Activated CD8-positive, alpha-beta memory T cell treated with anti-CD3 and anti-CD28 coated beads for 24 hours (primary cell): Measurements from ENCODE around the gene LRRC40.

ENCODE experiments used
- DNase-seq: peaks from one replicate; pipeline ENCODE4 v3.0.0-alpha.2; 2020

Gene LRRC40

DNA sequence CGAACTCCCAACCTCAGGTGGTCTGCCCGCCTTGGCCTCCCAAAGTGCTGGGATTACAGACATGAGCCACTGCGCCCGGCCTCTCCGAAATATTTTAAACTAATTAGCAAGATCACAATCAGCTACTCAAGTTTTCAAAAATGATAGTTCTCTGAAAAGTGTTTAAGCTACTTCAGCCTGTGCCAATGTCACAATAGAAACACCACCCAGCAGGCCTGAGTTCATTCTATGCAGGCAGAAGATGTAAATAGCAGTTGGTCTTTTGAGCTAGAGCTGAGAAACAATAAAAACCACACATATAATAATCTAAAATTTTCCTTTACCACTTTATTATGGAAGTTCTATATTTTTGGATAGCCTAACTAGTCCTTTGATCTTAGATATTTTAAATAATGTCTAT is 96.1 kb downstream of the LRRC40 start:
- DNase-seq = no peak

DNA sequence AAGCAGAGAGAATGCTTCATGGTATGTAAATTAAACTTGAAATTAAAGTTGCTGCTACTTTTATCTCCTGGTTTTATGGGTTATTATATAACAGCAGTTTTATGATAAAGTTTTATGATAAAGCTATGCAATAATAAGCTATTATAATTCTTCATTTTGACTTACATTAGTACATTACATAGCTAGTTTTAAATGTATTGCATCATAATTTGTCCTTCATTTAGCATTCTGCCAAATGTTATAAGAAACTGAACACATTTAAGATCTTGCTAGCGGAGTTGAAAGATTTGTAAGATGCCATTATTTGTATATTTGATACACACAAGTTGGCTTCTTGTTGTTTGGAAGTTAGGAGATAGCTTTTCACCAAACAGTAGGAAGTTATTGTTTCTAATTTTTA is 101.6 kb downstream of the LRRC40 start:
- no peak for DNase-seq

DNA sequence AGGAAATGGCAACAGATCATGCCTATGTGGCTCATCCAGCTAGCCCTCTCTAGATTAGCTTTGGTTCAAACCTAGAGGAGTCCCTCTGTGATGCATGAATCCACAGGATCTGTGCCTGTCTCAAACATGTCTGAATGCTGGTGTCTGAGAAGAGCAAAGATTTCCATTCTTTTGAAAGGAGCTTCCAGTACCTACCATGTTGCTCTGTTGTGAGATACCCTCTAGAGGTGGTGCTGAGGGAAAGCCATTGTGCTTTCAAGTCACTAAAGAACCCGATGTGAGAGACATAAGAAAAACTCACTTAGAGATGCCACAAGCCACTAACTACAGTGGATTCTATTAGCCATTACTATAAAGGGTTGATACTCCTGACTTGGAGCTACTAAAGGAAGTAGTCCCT is 103.6 kb downstream of the LRRC40 start:
- DNase-seq = no peak

DNA sequence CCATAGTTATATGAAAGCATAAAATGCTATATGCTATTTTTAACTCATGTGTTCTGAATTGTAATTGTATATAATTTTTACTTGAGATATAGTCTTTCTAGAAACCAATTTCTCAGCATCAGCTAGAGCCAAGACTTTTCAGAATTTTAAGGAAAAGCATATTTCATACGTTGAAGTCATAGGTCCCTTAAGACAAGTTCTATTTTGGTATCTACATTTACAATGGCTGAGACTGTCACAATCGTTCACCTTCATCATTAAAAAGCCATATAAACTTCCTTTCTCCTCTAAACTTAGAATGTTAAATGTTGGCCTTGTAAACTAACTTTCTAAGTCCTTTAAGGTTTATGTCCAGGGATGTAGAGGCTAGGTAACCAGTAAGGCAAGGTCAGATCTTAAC is 104.1 kb downstream of the LRRC40 start:
- DNase-seq = no peak
